Sigmoid colon (tissue), 4 donors: ENCODE data around the gene MFAP4.

Experiments used
- EP300 ChIP-seq, 4 donors: sonication (generic); formaldehyde crosslinking; IDR thresholded peaks; one replicate each; pipeline ENCODE4 v1.6.1; 2017; ENCODE audit warnings: antibody characterized with exemption in 4 of 4
- POLR2AphosphoS5 ChIP-seq, 4 donors: sonication (generic); formaldehyde crosslinking; IDR thresholded peaks; one replicate each; pipeline ENCODE4 v1.6.1; 2017; ENCODE audit warnings: antibody characterized with exemption in 4 of 4
- TF ChIP-seq, protein P1 (sequence below), 4 experiments: fragments of 450-650 bp in 3 of 4; fragments of 200-600 bp in 1 of 4; IDR thresholded peaks; one replicate each; pipeline ENCODE4 v1.5.1; 2016 to 2019; ENCODE audit warnings: antibody characterized with exemption in 4 of 4, mild to moderate bottlenecking in 3 of 4, moderate library complexity in 2 of 4

DNA sequence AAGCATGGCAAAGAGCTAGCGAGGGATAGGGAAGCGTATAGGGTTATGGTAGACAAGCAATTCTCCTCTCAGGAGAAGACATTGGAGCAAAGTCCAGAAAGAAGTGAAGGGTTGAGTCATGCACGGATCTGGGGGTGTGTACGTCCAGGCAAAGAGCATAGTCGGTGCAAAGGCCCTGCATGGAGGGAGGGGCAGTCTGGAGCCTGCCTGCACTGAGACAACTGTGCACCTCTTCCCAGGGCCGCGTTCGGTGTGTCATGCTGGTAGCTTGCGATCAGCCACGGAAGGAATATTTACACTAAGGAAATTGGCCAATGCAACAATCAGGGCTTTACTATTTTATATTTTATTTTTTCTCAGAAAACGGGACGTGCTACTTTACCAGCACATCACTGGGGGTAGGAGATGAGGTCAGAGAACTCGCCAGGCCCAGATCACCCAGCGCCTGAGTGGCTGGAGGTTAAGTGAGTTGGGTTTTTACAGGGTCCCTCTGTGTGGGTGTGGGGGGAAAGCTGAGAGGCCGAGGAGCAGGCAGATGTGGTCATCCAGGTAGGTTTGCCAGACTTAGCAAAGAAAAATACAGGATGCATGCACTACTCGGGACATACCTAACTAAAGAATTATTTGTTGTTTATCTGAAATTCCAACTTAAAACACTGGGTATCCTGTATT is 17.7 kb downstream of the MFAP4 start:
- TF ChIP-seq, protein P1, sequence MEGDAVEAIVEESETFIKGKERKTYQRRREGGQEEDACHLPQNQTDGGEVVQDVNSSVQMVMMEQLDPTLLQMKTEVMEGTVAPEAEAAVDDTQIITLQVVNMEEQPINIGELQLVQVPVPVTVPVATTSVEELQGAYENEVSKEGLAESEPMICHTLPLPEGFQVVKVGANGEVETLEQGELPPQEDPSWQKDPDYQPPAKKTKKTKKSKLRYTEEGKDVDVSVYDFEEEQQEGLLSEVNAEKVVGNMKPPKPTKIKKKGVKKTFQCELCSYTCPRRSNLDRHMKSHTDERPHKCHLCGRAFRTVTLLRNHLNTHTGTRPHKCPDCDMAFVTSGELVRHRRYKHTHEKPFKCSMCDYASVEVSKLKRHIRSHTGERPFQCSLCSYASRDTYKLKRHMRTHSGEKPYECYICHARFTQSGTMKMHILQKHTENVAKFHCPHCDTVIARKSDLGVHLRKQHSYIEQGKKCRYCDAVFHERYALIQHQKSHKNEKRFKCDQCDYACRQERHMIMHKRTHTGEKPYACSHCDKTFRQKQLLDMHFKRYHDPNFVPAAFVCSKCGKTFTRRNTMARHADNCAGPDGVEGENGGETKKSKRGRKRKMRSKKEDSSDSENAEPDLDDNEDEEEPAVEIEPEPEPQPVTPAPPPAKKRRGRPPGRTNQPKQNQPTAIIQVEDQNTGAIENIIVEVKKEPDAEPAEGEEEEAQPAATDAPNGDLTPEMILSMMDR (IDR thresholded peaks at IDR 0.05): no peak
- TF ChIP-seq POLR2AphosphoS5 (IDR thresholded peaks at IDR 0.05) (no peak), EP300 (IDR thresholded peaks at IDR 0.05) (no peak)
